ENCODE measurements around the gene KCNQ1. TPM values are rescaled to one million over a fixed set of nuclear protein-coding genes. Genes with fewer than 3 reads are reported as not detected.

The KCNQ1 gene
- total RNA-seq, 1 experiment from 2014 or later: 2.3 TPM

GRCh38 chr11:2853401-2853800 is 408.6 kb downstream of the KCNQ1 start:
- no peak overlapping the region for H2AK5ac ChIP-seq (ENCODE audit: insufficient read length, low read length)
- no peak overlapping the region for H3K14ac ChIP-seq (ENCODE audit: insufficient read depth, low read length)
- no peaks in the 10 kb centered on the region for H4K20me1 ChIP-seq (ENCODE audit: control insufficient read depth, insufficient read depth, insufficient read length)
- no peak overlapping the region for H3K27ac Mint-ChIP-seq
- no peak overlapping the region for H3K56ac ChIP-seq (ENCODE audit: insufficient read length, low read depth, low read length)
- H3K9ac ChIP-seq (ENCODE audit: extremely low read depth, insufficient read length, low read length): no peak overlapping the region
- H3K4me1 Mint-ChIP-seq: peaks cover 2 to 8% of the 10 kb centered on the region in 2 experiments; a peak in 2 of 4 replicates
- H3T11ph ChIP-seq (ENCODE audit: low read length): no peak overlapping the region
- no peak overlapping the region for H2BK20ac ChIP-seq (ENCODE audit: low read depth, low read length, poor library complexity, severe bottlenecking)
- no peak overlapping the region for H4K91ac ChIP-seq (ENCODE audit: insufficient read length, low read depth, low read length)
- no peak overlapping the region for H4K5ac ChIP-seq (ENCODE audit: insufficient read length, low read depth, low read length)
- peaks cover 78% of the 10 kb centered on the region for H3K27me3 Mint-ChIP-seq (ENCODE audit: low read depth)
- H2BK5ac ChIP-seq (ENCODE audit: insufficient read length, low read length): no peak overlapping the region
- H3K79me1 ChIP-seq (ENCODE audit: insufficient read depth, low read depth, low read length, poor library complexity, severe bottlenecking): no peaks in the 10 kb centered on the region
- no peak overlapping the region for H3K27ac ChIP-seq (ENCODE audit: insufficient read length, low read depth, low read length)
- H2BK15ac ChIP-seq (ENCODE audit: low read depth, low read length): no peak overlapping the region
- no peak overlapping the region for H4K8ac ChIP-seq (replicated peaks; ENCODE audit: insufficient read length, low read depth, low read length)
- H2BK120ac ChIP-seq (ENCODE audit: low read depth, low read length, poor library complexity, severe bottlenecking): no peak overlapping the region
- no CpG with 5 or more reads among the region's 12 CpGs for WGBS (ENCODE audit: extremely low coverage, insufficient read length, low lambda C conversion rate)
- H3K4ac ChIP-seq (ENCODE audit: low read depth, low read length): no peak overlapping the region
- no peaks in the 10 kb centered on the region for H3K23me2 ChIP-seq (ENCODE audit: insufficient read length, low read depth, low read length, poor library complexity, severe bottlenecking)
- TF ChIP-seq, protein P1, sequence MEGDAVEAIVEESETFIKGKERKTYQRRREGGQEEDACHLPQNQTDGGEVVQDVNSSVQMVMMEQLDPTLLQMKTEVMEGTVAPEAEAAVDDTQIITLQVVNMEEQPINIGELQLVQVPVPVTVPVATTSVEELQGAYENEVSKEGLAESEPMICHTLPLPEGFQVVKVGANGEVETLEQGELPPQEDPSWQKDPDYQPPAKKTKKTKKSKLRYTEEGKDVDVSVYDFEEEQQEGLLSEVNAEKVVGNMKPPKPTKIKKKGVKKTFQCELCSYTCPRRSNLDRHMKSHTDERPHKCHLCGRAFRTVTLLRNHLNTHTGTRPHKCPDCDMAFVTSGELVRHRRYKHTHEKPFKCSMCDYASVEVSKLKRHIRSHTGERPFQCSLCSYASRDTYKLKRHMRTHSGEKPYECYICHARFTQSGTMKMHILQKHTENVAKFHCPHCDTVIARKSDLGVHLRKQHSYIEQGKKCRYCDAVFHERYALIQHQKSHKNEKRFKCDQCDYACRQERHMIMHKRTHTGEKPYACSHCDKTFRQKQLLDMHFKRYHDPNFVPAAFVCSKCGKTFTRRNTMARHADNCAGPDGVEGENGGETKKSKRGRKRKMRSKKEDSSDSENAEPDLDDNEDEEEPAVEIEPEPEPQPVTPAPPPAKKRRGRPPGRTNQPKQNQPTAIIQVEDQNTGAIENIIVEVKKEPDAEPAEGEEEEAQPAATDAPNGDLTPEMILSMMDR (conservative IDR thresholded peaks at IDR 0.05): no peak
- H3K4me3 Mint-ChIP-seq: no peak overlapping the region
- no peak overlapping the region for H3K23ac ChIP-seq (ENCODE audit: insufficient read length, low read depth, low read length)
- H3K36me3 Mint-ChIP-seq (ENCODE audit: insufficient read depth in 1 of 3, low read depth in 3 of 3): no peaks in the 10 kb centered on the region
- H3K9me3 Mint-ChIP-seq: no peaks in the 10 kb centered on the region
- no peak overlapping the region for H3K18ac ChIP-seq (ENCODE audit: insufficient read length, low read depth, low read length)
- no peak overlapping the region for H3K4me2 ChIP-seq (ENCODE audit: insufficient read depth, insufficient read length, low read length)
- no peaks in the 10 kb centered on the region for H3K9me3 ChIP-seq (ENCODE audit: control insufficient read depth, low read depth, low read length)
- H3K4me1 ChIP-seq (ENCODE audit: insufficient read depth, low read length): no peaks in the 10 kb centered on the region
- peaks cover 3% of the 10 kb centered on the region; the same call in 1 of the 2 replicates for H3K27me3 ChIP-seq (ENCODE audit: insufficient read depth, low read length)
- no peak for DNase-seq
- no peaks in the 10 kb centered on the region for H3K79me2 ChIP-seq (ENCODE audit: insufficient read depth, low read length)
- no peak overlapping the region for H2AFZ ChIP-seq (ENCODE audit: low read length)
- H2BK12ac ChIP-seq (ENCODE audit: insufficient read length, low read depth, low read length): no peak overlapping the region

All from H9 (cell line).